Peyer's patch (tissue), 4 donors: ENCODE data around the gene DUSP19. TPM values are rescaled to one million over a fixed set of nuclear protein-coding genes. Genes with fewer than 3 reads are reported as not detected.

Experiments
- DNase-seq, 3 donors: peaks; one replicate each; pipeline ENCODE4 v3.0.0-alpha.2; 2017 to 2019
- H3K27ac ChIP-seq, 4 donors: fragments of 200-600 bp; sonication (generic); one replicate each; pipeline ENCODE4 v1.5.1; 2016 to 2019
- H3K27me3 ChIP-seq, 2 donors: fragments of 200-600 bp; sonication (generic); one replicate each; pipeline ENCODE4 v1.5.1; 2019
- H3K36me3 ChIP-seq, 3 donors: fragments of 200-600 bp; sonication (generic); one replicate each; pipeline ENCODE4 v1.5.1; 2016 to 2019
- H3K4me1 ChIP-seq, 4 donors: fragments of 200-600 bp; sonication (generic); one replicate each; pipeline ENCODE4 v1.5.1; 2016 to 2019
- H3K4me3 ChIP-seq, 4 donors: fragments of 200-600 bp; sonication (generic); 1 replicate in 3 of 4; 2 replicates in 1 of 4; pipeline ENCODE4 v1.5.1; 2016 to 2019; ENCODE audit warnings: mild to moderate bottlenecking in 1 of 4
- H3K9me3 ChIP-seq, 4 donors: fragments of 200-600 bp; sonication (generic); one replicate each; pipeline ENCODE4 v1.5.1; 2016 to 2019; ENCODE audit warnings: mild to moderate bottlenecking in 1 of 4
- CTCF ChIP-seq, 6 experiments: fragments of 450-650 bp in 4 of 6; fragments of 200-600 bp in 2 of 6; sonication (generic) in 1 of 6; IDR thresholded peaks; one replicate each; pipeline ENCODE4 v1.5.1; 2017 to 2019; ENCODE audit warnings: antibody characterized with exemption in 6 of 6, mild to moderate bottlenecking in 3 of 6, moderate library complexity in 1 of 6
- POLR2A ChIP-seq, 2 donors: fragments of 450-650 bp; IDR thresholded peaks; one replicate each; pipeline ENCODE4 v1.5.1; 2017; ENCODE audit warnings: antibody characterized with exemption in 2 of 2, mild to moderate bottlenecking in 2 of 2, moderate library complexity in 2 of 2
- total RNA-seq, 4 donors: library from RNA; depleted of rRNA; stranded (reverse); fragments of >200 nt; gene quantifications; one replicate each; pipeline ENCODE4 v1.1.0, GENCODE V29; 2016

DUSP19 gene
- total RNA-seq, 4 donors from 2014 or later: 0.28 to 2.5 (median 1.7) TPM

GRCh38 chr2:183105402-183106134 lies 27.0 kb downstream of the DUSP19 start:
- no peaks in the 10 kb centered on the region for H3K4me1 ChIP-seq
- no peaks in the 10 kb centered on the region for H3K36me3 ChIP-seq
- no peaks in the 10 kb centered on the region for H3K9me3 ChIP-seq
- no peak for DNase-seq
- H3K27me3 ChIP-seq: no peaks in the 10 kb centered on the region
- no peak overlapping the region for H3K4me3 ChIP-seq
- TF ChIP-seq CTCF (IDR thresholded peaks at IDR 0.05) (no peak), POLR2A (IDR thresholded peaks at IDR 0.05) (no peak)
- no peak overlapping the region for H3K27ac ChIP-seq

GRCh38 chr2:183112577-183112976 lies 34.0 kb downstream of the DUSP19 start:
- Histone ChIP-seq H3K27ac (no peak overlapping the region), H3K9me3 (no peaks in the 10 kb centered on the region), H3K36me3 (no peaks in the 10 kb centered on the region), H3K4me1 (no peaks in the 10 kb centered on the region), H3K27me3 (no peaks in the 10 kb centered on the region), H3K4me3 (no peak overlapping the region)
- TF ChIP-seq CTCF (IDR thresholded peaks at IDR 0.05): no peak
- no peak for TF ChIP-seq POLR2A (IDR thresholded peaks at IDR 0.05)
- DNase-seq: no peak

- no peak for TF ChIP-seq POLR2A (IDR thresholded peaks at IDR 0.05)
- TF ChIP-seq CTCF (IDR thresholded peaks at IDR 0.05): no peak
- H3K36me3 ChIP-seq: no peaks in the 10 kb centered on the region
- H3K27me3 ChIP-seq: no peaks in the 10 kb centered on the region
- H3K4me1 ChIP-seq: no peaks in the 10 kb centered on the region
- no peak overlapping the region for H3K4me3 ChIP-seq
- H3K27ac ChIP-seq: no peak overlapping the region
- DNase-seq: no peak
- H3K9me3 ChIP-seq: no peaks in the 10 kb centered on the region
These were observed 35.1 kb downstream of the DUSP19 start for GRCh38 chr2:183113630-183114029.

- H3K36me3 ChIP-seq: no peaks in the 10 kb centered on the region
- H3K9me3 ChIP-seq: no peaks in the 10 kb centered on the region
- H3K27ac ChIP-seq: no peak overlapping the region
- H3K4me3 ChIP-seq: no peak overlapping the region
- H3K27me3 ChIP-seq: no peaks in the 10 kb centered on the region
- no peak for TF ChIP-seq CTCF (IDR thresholded peaks at IDR 0.05)
- TF ChIP-seq POLR2A (IDR thresholded peaks at IDR 0.05): no peak
- no peaks in the 10 kb centered on the region for H3K4me1 ChIP-seq
- no peak for DNase-seq
These were observed 38.7 kb downstream of the DUSP19 start for GRCh38 chr2:183117226-183117625.

- DNase-seq: no peak
- Histone ChIP-seq H3K27ac (peak overlapping the region; percentile 77 to 87 (median 82)), H3K4me1 (peaks cover 0 to 15% (median 0%) of the 10 kb centered on the region in 4 donors), H3K9me3 (no peaks in the 10 kb centered on the region), H3K27me3 (no peaks in the 10 kb centered on the region), H3K36me3 (no peaks in the 10 kb centered on the region), H3K4me3 (peak overlapping the region; percentile 54 to 86 (median 68))
- TF ChIP-seq POLR2A (IDR thresholded peaks at IDR 0.05) (no peak), CTCF (IDR thresholded peaks at IDR 0.05) (no peak)
These were observed 44.8 kb downstream of the DUSP19 start for GRCh38 chr2:183123117-183123958.
